Suprapubic skin (tissue), 4 donors: Measurements from ENCODE around the gene TULP4.

Experiments
- EP300 ChIP-seq: sonication (generic); formaldehyde crosslinking; IDR thresholded peaks from one replicate; pipeline ENCODE4 v1.6.1; 2017; ENCODE audit warnings: antibody characterized with exemption
- POLR2A ChIP-seq, 2 donors: fragments of 450-650 bp; IDR thresholded peaks; one replicate each; pipeline ENCODE4 v1.6.1; 2017; ENCODE audit warnings: antibody characterized with exemption in 2 of 2, mild to moderate bottlenecking in 2 of 2, moderate library complexity in 2 of 2
- POLR2AphosphoS5 ChIP-seq, 3 donors: sonication (generic); formaldehyde crosslinking; IDR thresholded peaks; one replicate each; pipeline ENCODE4 v1.6.1; 2017; ENCODE audit warnings: antibody characterized with exemption in 3 of 3
- TF ChIP-seq, protein P1 (sequence below), 2 donors: fragments of 200-600 bp in 1 of 2; fragments of 450-650 bp in 1 of 2; sonication (generic) in 1 of 2; IDR thresholded peaks; one replicate each; pipeline ENCODE4 v1.5.1; 2016 to 2019; ENCODE audit warnings: antibody characterized with exemption in 2 of 2, mild to moderate bottlenecking in 1 of 2, moderate library complexity in 1 of 2

DNA sequence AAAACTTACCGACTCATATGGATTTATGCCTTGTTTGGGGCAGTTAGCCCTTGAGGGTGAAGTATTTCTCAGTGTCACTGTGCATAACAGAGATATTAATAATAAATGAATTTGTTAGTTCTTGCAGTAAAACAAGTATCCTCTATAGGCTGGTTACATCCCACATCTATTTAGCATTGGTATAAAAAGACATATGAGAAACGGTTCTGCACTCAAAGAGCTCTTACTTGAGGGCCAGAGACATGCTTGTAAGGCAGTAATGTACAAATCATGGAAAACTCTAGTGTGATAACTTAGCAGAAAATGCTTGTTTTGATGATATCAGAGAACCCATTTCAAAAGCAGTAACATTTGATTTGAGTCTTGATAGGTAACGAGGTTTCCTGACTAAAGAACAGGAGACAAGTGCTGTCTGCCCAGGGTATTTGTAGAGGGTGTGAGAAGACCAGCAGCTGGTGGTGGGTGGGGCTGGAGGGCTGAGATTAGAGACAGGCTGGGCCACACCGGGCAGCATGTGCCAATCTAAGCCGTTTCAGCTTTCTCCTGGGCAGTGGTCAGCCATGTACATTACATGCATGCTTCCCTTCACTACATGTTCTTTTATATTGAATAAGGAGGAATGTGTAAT is 46.3 kb downstream of the TULP4 start:
- TF ChIP-seq, protein P1, sequence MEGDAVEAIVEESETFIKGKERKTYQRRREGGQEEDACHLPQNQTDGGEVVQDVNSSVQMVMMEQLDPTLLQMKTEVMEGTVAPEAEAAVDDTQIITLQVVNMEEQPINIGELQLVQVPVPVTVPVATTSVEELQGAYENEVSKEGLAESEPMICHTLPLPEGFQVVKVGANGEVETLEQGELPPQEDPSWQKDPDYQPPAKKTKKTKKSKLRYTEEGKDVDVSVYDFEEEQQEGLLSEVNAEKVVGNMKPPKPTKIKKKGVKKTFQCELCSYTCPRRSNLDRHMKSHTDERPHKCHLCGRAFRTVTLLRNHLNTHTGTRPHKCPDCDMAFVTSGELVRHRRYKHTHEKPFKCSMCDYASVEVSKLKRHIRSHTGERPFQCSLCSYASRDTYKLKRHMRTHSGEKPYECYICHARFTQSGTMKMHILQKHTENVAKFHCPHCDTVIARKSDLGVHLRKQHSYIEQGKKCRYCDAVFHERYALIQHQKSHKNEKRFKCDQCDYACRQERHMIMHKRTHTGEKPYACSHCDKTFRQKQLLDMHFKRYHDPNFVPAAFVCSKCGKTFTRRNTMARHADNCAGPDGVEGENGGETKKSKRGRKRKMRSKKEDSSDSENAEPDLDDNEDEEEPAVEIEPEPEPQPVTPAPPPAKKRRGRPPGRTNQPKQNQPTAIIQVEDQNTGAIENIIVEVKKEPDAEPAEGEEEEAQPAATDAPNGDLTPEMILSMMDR (IDR thresholded peaks at IDR 0.05): no peak
- TF ChIP-seq POLR2A (IDR thresholded peaks at IDR 0.05) (no peak), POLR2AphosphoS5 (IDR thresholded peaks at IDR 0.05) (no peak), EP300 (no peak)
